ENCODE results near the gene TRIM41.

Gene TRIM41

GRCh38 chr5:181230551-181230950 lies 7.5 kb downstream of the TRIM41 start:
- no peak for DNase-seq (ENCODE audit: low read depth)
- H3K4me3 ChIP-seq (ENCODE audit: low read depth, low read length), result no peak overlapping the region

GRCh38 chr5:181231432-181231831 lies 8.4 kb downstream of the TRIM41 start:
- TF ChIP-seq, protein P1, sequence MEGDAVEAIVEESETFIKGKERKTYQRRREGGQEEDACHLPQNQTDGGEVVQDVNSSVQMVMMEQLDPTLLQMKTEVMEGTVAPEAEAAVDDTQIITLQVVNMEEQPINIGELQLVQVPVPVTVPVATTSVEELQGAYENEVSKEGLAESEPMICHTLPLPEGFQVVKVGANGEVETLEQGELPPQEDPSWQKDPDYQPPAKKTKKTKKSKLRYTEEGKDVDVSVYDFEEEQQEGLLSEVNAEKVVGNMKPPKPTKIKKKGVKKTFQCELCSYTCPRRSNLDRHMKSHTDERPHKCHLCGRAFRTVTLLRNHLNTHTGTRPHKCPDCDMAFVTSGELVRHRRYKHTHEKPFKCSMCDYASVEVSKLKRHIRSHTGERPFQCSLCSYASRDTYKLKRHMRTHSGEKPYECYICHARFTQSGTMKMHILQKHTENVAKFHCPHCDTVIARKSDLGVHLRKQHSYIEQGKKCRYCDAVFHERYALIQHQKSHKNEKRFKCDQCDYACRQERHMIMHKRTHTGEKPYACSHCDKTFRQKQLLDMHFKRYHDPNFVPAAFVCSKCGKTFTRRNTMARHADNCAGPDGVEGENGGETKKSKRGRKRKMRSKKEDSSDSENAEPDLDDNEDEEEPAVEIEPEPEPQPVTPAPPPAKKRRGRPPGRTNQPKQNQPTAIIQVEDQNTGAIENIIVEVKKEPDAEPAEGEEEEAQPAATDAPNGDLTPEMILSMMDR (conservative IDR thresholded peaks at IDR 0.05; ENCODE audit: low read depth, low read length), result no peak
- DNase-seq (ENCODE audit: low read depth), result no peak
- no peak overlapping the region for H3K4me3 ChIP-seq (ENCODE audit: low read depth, low read length)

More at GRCh38 chr5:181230551-181230950, 7.5 kb downstream of the TRIM41 start:
- TF ChIP-seq, protein P1 (conservative IDR thresholded peaks at IDR 0.05; ENCODE audit: low read depth, low read length), result no peak

DNA sequence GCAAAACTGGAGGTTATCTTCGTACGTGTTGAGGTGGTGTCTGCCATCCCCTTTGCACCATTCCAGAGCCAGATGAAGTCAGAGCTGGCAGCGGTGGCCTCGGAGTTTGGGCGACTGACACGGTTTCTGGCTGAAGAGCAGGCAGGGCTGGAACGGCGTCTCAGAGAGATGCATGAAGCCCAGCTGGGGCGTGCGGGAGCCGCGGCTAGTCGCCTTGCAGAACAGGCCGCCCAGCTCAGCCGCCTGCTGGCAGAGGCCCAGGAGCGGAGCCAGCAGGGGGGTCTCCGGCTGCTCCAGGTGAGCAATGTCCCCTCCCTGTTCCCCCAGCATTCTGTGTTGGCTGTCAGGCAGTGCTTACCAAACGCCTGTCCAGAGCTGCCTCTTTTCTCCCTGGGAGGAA lies 9.5 kb downstream of the TRIM41 start:
- TF ChIP-seq, protein P1 (conservative IDR thresholded peaks at IDR 0.05; ENCODE audit: low read depth, low read length), result no peak
- no peak overlapping the region for H3K4me3 ChIP-seq (ENCODE audit: low read depth, low read length)
- no peak for DNase-seq (ENCODE audit: low read depth)

GRCh38 chr5:181233088-181233800 lies 10.2 kb downstream of the TRIM41 start:
- TF ChIP-seq, protein P1 (conservative IDR thresholded peaks at IDR 0.05; ENCODE audit: low read depth, low read length), result no peak
- no peak for DNase-seq (ENCODE audit: low read depth)
- H3K4me3 ChIP-seq (ENCODE audit: low read depth, low read length), result no peak overlapping the region

GRCh38 chr5:181233801-181234454 lies 10.8 kb downstream of the TRIM41 start:
- no peak for DNase-seq (ENCODE audit: low read depth)
- no peak overlapping the region for H3K4me3 ChIP-seq (ENCODE audit: low read depth, low read length)
- TF ChIP-seq, protein P1 (conservative IDR thresholded peaks at IDR 0.05; ENCODE audit: low read depth, low read length), result no peak

- no peak for DNase-seq (ENCODE audit: low read depth)
- TF ChIP-seq, protein P1 (conservative IDR thresholded peaks at IDR 0.05; ENCODE audit: low read depth, low read length), result no peak
- H3K4me3 ChIP-seq (ENCODE audit: low read depth, low read length), result no peak overlapping the region
Measured at GRCh38 chr5:181234455-181235306, 11.6 kb downstream of the TRIM41 start.

Data from choroid plexus epithelial cell (primary cell).